PC-3 (cell line): ENCODE measurements around the gene JDP2. TPM values are rescaled to one million over a fixed set of nuclear protein-coding genes. Genes with fewer than 3 reads are reported as not detected.

Source experiments
- ATAC-seq: fragments of 200-7000 bp; cut with Tn5 transposase; 2 replicates; pipeline ENCODE4 v1.9.1; 2020; ENCODE audit warnings: mild to moderate bottlenecking, moderate library complexity
- BruUV-seq: library from RNA; stranded (reverse); fragments of 400-500 nt; replicated peaks from 2 replicates; lab custom pipeline; 2021; lab: Mats Ljungman, UMichigan
- CTCF ChIA-PET: fragments of 300-600 bp; sonication (Branson Sonifier 250); formaldehyde crosslinking; loops from one replicate; lab custom pipeline; 2022; ENCODE audit warnings: antibody characterized with exemption; lab: Charles Lee
- POLR2A ChIA-PET: fragments of 300-600 bp; sonication (Branson Sonifier 250); formaldehyde crosslinking; loops from one replicate; lab custom pipeline; 2022; ENCODE audit warnings: antibody characterized with exemption; ENCODE audit not compliant: unreplicated experiment; lab: Charles Lee
- DNase-seq: peaks from one replicate; pipeline ENCODE4 v3.0.0-alpha.2; 2015
- H2AFZ ChIP-seq: fragments of 300-600 bp; sonication (generic); 2 replicates; pipeline ENCODE4 v1.6.0; 2016; ENCODE audit warnings: antibody characterized with exemption, low read length
- H3F3A ChIP-seq: fragments of 300-600 bp; sonication (generic); one replicate; pipeline ENCODE4 v1.6.0; 2017; ENCODE audit warnings: antibody characterized with exemption, low read length, control low read depth, mild to moderate bottlenecking; ENCODE audit not compliant: unreplicated experiment
- H3K27ac ChIP-seq: fragments of 300-600 bp; sonication (generic); 2 replicates; pipeline ENCODE4 v1.5.1; 2016; ENCODE audit warnings: mild to moderate bottlenecking, low read length
- H3K27me3 ChIP-seq: fragments of 300-600 bp; sonication (generic); 2 replicates; pipeline ENCODE4 v1.6.1; 2016; ENCODE audit warnings: low read length, mixed read lengths
- H3K36me3 ChIP-seq: fragments of 300-600 bp; sonication (generic); 2 replicates; pipeline ENCODE4 v1.6.1; 2016; ENCODE audit warnings: low read depth, mixed run types, low read length, mixed read lengths
- H3K4me1 ChIP-seq: fragments of 300-600 bp; sonication (generic); 2 replicates; pipeline ENCODE4 v1.5.1; 2016; ENCODE audit warnings: low read length; ENCODE audit not compliant: insufficient read depth
- H3K4me2 ChIP-seq: fragments of 300-600 bp; sonication (generic); 2 replicates; pipeline ENCODE4 v1.6.0; 2016; ENCODE audit warnings: low read length
- H3K4me3 ChIP-seq: fragments of 300-600 bp; sonication (generic); 2 replicates; pipeline ENCODE4 v1.5.1; 2016; ENCODE audit warnings: mild to moderate bottlenecking, low read length, mixed read lengths
- H3K79me2 ChIP-seq: fragments of 300-600 bp; sonication (generic); 2 replicates; pipeline ENCODE4 v1.6.1; 2017; ENCODE audit warnings: low read length, mixed read lengths
- H3K9ac ChIP-seq: fragments of 300-600 bp; sonication (generic); 2 replicates; pipeline ENCODE4 v1.6.0; 2016; ENCODE audit warnings: mild to moderate bottlenecking, low read length
- H3K9me2 ChIP-seq: fragments of 300-600 bp; sonication (generic); replicated peaks from 2 replicates; pipeline ENCODE4 v1.6.1; 2016; ENCODE audit warnings: mixed run types, low read length, mixed read lengths
- H3K9me3 ChIP-seq: fragments of 300-600 bp; sonication (generic); 2 replicates; pipeline ENCODE4 v1.6.1; 2016; ENCODE audit warnings: low read length, mixed read lengths
- H4K20me1 ChIP-seq: fragments of 300-600 bp; sonication (generic); 2 replicates; pipeline ENCODE4 v1.6.1; 2016; ENCODE audit warnings: low read length, mixed read lengths
- CTCF ChIP-seq: fragments of 300-600 bp; sonication (generic); conservative IDR thresholded peaks from 2 replicates; pipeline ENCODE4 v1.5.1; 2017; ENCODE audit warnings: antibody characterized with exemption, low read depth, mild to moderate bottlenecking, low read length
- EZH2 ChIP-seq: fragments of 300-600 bp; sonication (generic); IDR thresholded peaks from one replicate; pipeline ENCODE4 v1.6.1; 2017; ENCODE audit warnings: antibody characterized with exemption, mild to moderate bottlenecking, low read length; ENCODE audit not compliant: unreplicated experiment
- EZH2phosphoT487 ChIP-seq: fragments of 300-600 bp; sonication (generic); IDR thresholded peaks from 2 replicates; pipeline ENCODE4 v1.6.1; 2018; ENCODE audit warnings: mild to moderate bottlenecking, antibody characterized with exemption, low read length, borderline replicate concordance
- intact Hi-C: fragments of 100-400 bp; cut with micrococcal nuclease; formaldehyde crosslinking; loops from 2 replicates; pipeline ENCODE4 v1.9.0; 2023
- total RNA-seq: library from RNA; depleted of rRNA; stranded (reverse); fragments of >200 nt; gene quantifications from 2 replicates; pipeline ENCODE4 v1.2.3, GENCODE V29; 2014

JDP2 gene
- total RNA-seq, 1 experiment from 2014 or later, result 5.8 TPM

DNA sequence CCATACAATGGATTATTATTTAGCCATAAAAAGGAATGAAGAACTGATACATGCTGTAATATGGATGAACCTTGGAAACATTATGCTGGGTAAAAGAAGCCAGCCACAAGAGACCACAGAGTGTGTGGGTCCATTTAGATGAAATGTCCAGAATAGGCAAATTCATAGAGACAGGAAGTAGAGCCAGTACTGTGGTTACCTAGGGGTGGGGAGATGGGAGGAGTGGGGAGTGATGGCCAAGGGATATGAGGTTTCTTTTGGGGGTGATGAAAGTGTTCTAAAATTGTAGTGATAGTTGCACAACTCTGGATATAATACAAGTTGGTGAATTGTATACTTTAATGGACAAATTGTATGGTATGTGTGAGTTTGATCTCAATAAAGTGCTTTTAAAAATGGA is 18.6 kb downstream of the JDP2 start:
- intact Hi-C loops, result no loop called here
- no TSS peak for BruUV-seq
- ATAC-seq, result no peak

DNA sequence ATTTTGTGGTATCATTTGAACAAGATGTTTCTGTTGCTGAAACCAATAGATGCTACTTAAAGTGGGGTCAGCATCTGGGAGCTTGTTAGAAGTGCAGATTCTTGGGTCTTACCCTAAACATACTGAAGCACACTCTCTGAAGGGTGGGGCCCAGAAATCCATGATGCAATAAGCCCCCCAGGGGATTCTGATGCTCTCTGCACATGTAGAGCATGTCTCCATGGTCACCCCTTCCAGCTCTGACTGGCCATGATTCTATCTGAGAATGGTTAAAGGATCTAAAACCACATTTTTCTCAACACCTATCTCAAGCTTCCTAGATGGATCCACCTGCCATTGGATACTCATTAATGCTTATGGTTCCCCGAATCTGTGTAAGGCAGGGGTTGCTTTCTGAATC is 20.4 kb downstream of the JDP2 start:
- Histone ChIP-seq H3K4me1 (peaks cover 23% of the 10 kb centered on the region), H3K9ac (no peak overlapping the region), H3K79me2 (no peaks in the 10 kb centered on the region), H2AFZ (no peak overlapping the region), H4K20me1 (no peaks in the 10 kb centered on the region), H3F3A (no peaks in the 10 kb centered on the region), H3K9me2 (no peaks in the 10 kb centered on the region), H3K27ac (no peak overlapping the region), H3K4me3 (no peak overlapping the region), H3K36me3 (no peaks in the 10 kb centered on the region), H3K4me2 (no peak overlapping the region), H3K9me3 (no peaks in the 10 kb centered on the region), H3K27me3 (no peaks in the 10 kb centered on the region)
- ChIA-PET CTCF (no interaction called here), POLR2A (no interaction called here)
- ATAC-seq (no peak), DNase-seq (no peak)
- intact Hi-C loops, result no loop called here
- no peak for TF ChIP-seq EZH2phosphoT487
- TF ChIP-seq EZH2, result no peak
- no peak for TF ChIP-seq CTCF
- BruUV-seq, result no TSS peak

More for the DNA sequence above, 18.6 kb downstream of the JDP2 start:
- no peak for DNase-seq
- Histone ChIP-seq H3K27me3 (no peaks in the 10 kb centered on the region), H2AFZ (no peak overlapping the region), H3K27ac (no peak overlapping the region), H4K20me1 (no peaks in the 10 kb centered on the region), H3K9me3 (no peaks in the 10 kb centered on the region), H3F3A (no peaks in the 10 kb centered on the region), H3K79me2 (no peaks in the 10 kb centered on the region), H3K9me2 (no peaks in the 10 kb centered on the region), H3K9ac (no peak overlapping the region), H3K4me2 (no peak overlapping the region), H3K36me3 (no peaks in the 10 kb centered on the region), H3K4me3 (no peak overlapping the region), H3K4me1 (peaks cover 24% of the 10 kb centered on the region)
- CTCF ChIA-PET, result no interaction called here
- TF ChIP-seq EZH2, result no peak
- TF ChIP-seq CTCF, result no peak
- no peak for TF ChIP-seq EZH2phosphoT487
- POLR2A ChIA-PET, result no interaction called here

DNA sequence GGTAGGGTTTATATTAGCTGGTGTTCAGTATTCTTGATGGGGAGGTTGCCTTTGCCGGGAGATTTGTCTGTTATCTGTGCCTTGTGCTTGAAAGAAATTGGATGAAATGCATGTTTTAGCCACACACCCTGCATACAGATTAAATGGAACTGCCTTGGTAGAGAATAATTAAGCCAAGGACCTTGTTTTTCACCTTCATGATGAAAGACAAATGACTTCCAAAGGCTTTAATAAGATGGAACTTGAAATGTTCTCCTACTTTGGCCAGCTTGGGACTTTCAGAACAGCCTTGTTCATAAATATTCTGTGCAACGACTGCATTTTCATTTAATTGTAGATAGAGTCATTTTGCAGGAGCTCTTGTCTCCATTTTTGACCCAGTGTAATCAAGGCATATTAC is 21.2 kb downstream of the JDP2 start:
- H2AFZ ChIP-seq, result no peak overlapping the region
- no peak for ATAC-seq
- H3K4me3 ChIP-seq, result no peak overlapping the region
- H3K79me2 ChIP-seq, result no peaks in the 10 kb centered on the region
- no peaks in the 10 kb centered on the region for H4K20me1 ChIP-seq
- ChIA-PET CTCF (interaction anchor here (1.2 kb wide), 1 partner anchor 40 kb away, joined by 4 read pairs; no protein-coding TSS in a partner anchor), POLR2A (no interaction called here)
- BruUV-seq, result no TSS peak
- no peaks in the 10 kb centered on the region for H3K9me2 ChIP-seq
- H3F3A ChIP-seq, result no peaks in the 10 kb centered on the region
- no peaks in the 10 kb centered on the region for H3K27me3 ChIP-seq
- H3K9me3 ChIP-seq, result no peaks in the 10 kb centered on the region
- no peak overlapping the region for H3K9ac ChIP-seq
- TF ChIP-seq CTCF (no peak), EZH2phosphoT487 (no peak), EZH2 (no peak)
- no peak overlapping the region for H3K27ac ChIP-seq
- intact Hi-C loops, result no loop called here
- no peak for DNase-seq
- no peaks in the 10 kb centered on the region for H3K36me3 ChIP-seq
- H3K4me2 ChIP-seq, result no peak overlapping the region
- peaks cover 24% of the 10 kb centered on the region for H3K4me1 ChIP-seq
